DMS114 treated with DMSO at 0.1 percent for 48 hours (cell line): ENCODE data around the gene SBF2.

Experiments used
- DNase-seq: peaks from one replicate; lab custom pipeline; 2025; ENCODE audit not compliant: unreplicated experiment; lab: John Stamatoyannopoulos, UW

SBF2 gene

DNA sequence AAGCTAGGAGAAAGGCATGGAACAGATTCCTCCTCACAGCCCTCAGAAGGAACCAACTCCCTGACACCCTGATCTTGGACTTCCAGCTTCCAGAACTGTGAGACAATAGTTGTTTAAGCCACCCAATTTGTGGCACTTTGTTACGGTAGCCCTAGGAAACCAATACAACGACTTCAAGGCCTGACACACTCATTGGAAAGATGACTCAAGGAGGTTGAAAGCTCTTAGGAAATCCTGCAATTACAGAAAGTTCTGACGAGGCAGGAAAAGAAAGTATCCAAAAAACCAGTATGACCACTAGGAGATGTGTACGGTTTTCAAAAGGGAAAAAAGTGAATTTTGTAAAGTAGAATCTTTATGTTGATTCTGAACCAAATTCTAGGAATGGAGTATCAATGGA, 468.7 kb downstream of the SBF2 start:
- DNase-seq = no peak

DNA sequence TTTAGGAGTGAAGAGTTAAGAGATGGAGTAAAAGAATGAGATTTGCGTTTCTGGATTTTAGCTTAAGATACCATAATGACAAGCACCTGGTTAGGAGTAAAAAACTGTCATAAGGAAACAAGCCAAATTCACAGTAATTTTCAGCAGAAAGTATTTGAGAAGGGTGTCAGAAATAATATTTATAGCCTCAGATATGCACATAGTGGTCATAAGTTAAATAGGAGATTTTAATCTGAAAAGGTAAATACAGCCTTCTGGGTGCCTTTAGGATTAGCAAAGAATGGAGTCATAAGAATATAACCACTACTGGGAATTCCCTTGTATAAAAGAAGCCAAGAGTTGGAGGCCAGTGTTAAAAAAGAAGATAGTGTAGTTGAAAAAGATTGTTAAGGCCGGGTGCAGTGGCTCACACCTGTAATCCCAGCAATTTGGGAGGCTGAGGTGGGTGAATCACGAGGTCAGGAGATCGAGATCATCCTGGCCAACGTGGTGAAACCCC, 470.1 kb downstream of the SBF2 start:
- no peak for DNase-seq

DNA sequence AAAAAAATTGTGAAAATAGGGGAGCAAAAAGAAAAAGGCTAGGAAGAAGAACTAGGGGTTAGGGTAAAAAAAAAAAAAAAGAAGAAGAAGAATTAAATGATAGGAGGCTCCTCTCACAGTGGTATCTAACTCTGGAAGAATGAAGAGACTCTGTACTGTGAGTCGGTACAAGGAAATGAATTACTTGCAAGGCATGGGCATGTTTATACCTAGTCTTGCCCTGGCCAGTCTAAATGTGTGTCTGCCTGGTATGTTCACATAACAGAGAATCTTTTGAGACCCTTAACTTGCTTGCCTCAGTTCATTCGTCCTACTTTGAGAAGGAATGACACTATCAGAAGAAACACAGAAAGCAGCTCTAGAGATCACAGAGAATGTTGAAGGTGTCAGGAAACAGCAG, 470.6 kb downstream of the SBF2 start:
- DNase-seq = no peak

- no peak for DNase-seq
These were observed 472.8 kb downstream of the SBF2 start for GRCh38 chr11:9821008-9821752.

DNA sequence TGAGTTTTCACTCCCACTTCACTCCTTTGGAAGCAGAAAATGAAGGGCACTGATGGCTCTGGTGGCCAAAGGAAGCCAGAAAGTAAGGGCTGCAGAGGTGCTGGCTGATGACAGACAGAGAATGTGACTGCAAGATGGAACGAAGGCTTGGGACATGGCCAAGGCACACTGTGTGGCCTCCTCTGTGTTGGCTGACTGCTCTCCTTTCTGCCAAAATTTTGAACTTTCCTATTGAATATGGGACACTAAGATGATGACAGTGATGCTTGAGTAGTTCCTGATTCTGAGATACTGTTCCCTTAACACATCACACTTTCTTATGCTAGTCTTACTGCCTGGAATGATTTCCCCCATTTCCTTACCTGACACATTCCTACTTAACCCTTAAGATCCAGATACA, 473.8 kb downstream of the SBF2 start:
- DNase-seq = no peak

DNA sequence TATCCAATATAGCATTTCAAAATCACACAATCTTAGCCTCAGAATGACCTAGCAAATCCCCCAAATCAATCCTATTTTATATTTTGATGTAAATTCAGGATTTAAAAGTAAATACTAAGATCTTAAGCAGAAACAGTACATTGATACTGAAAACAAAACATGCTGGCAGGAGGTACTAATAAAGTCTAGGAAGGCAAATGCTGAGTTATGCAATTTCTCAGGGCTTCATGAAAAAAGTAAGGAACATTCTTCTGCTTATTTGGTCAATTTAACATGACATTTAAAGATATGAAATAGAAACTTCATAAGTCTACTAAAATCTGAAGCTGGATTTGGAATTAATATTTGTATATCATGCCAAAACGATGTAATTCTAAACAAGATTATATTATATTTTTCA, 476.8 kb downstream of the SBF2 start:
- no peak for DNase-seq

GRCh38 chr11:9815486-9816136, 478.4 kb downstream of the SBF2 start:
- no peak for DNase-seq

DNA sequence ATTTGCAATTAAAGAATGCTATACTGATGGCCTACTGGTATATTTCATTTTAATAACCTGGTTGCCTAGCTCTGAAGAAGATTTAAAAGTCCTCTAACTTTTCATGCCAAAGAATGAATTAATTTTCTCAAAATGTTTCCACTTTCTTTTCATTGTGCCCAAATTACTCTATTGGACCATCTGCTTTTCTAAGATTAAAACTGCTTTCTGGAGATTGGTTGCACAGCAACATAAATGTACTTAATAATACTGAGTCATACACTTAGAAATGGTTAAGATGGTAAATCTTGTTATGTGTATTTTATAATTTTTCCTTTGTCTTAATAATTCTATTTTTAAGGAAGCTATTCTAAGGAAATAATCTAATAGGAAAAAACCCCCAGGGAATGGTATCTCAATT, 479.9 kb downstream of the SBF2 start:
- DNase-seq = no peak

- no peak for DNase-seq
These were observed 485.1 kb downstream of the SBF2 start for GRCh38 chr11:9808943-9809342.

- DNase-seq = no peak
These were observed 486.9 kb downstream of the SBF2 start for GRCh38 chr11:9806946-9807687.

- no peak for DNase-seq
These were observed 489.6 kb downstream of the SBF2 start for GRCh38 chr11:9804419-9804902.

DNA sequence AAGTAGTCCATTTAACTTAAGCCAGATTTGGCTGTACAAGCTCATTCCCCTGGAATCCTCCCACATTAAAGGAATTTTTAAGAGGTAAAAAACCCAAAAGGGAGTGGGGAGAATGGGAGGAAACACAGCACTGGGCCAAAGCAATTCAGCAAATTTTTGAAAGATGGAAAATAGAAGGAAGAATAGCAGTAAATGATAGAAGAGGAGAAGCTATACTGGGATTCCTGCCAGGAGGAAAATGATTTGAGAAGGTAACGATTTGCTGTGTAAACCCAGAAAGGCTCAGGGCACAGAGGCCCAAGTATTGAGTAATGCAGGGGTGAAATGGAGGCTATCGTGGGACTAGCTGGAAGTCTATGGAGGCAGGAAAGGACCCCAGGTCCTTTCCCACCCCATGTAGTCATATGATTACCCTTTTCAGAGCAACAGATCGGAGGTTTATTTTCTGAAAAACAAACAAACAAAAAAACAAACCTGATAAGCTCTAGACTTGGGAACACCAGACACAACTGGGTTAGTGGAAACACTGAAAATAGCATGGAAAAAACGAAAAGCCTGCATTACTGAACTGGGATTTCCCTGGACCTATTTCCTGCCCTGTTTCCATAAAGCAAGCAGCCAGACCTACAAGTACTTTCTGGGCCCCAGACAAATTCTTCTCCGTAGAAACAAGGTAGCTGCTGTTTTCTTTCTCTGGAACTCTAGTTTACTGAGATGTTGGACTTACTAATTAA, 490.2 kb downstream of the SBF2 start:
- DNase-seq = no peak

DNA sequence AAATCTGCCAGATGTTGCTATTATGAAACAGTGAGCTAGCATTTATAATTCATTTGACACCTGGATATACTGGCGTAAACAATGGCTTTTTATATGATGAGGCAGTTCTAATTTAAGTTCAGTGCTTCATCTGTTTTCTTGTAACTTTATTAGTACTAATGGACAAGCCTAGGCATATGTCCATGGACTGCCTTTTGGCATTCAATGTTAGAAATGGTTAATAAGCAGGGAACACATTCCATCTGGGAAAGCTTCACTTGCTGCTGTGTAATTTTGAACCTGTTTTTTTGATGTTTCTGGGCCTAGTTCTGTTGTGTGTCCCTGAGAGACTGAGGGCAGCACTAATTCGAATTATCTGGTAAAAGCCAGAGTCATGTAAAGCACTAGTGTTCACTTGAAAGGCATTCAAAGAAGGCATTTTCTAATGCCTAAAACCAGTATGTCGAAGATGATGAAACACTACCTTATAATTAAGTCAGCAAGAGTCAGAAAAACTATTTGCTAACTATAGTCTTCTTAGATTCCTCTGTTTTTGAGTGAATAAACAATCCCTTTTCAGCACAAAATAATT, 491.6 kb downstream of the SBF2 start:
- DNase-seq = peak; percentile 66

DNA sequence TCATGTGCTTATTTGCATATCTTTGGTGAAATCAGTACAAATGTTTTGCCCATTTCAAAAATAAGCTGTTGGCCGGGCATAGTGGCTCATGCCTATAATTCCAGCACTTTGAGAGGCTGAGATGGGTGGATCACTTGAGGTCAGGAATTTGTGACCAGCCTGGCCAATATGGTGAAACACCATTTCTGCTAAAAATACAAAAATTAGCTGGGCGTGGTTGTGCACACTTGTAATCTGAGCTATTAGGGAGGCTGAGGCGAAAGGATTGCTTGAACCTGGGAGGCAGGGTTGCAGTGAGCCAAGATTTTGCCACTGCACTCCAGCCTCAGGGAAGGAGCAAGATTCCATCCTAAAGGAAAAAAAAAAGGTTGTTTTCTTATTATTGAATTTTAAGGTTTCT, 494.1 kb downstream of the SBF2 start:
- no peak for DNase-seq

DNA sequence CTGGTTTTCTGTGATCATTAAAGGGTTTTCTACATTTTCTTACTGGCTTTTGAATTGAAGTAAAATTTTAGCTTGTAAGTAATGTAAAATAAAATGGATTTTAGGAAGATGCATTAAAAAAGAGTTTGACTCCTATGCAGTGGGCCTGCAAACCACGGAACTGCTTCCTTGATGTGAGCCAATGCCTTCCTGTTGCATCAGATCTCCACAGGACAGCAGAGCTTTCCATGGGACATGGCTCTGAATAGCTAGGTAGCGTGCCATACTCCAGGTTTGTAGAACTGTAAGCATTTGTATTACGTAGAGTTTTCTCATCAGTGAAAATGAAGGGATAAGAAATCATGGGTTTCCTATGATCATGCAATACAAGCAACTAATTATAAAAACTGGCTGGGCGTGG, 496.7 kb downstream of the SBF2 start:
- no peak for DNase-seq

DNA sequence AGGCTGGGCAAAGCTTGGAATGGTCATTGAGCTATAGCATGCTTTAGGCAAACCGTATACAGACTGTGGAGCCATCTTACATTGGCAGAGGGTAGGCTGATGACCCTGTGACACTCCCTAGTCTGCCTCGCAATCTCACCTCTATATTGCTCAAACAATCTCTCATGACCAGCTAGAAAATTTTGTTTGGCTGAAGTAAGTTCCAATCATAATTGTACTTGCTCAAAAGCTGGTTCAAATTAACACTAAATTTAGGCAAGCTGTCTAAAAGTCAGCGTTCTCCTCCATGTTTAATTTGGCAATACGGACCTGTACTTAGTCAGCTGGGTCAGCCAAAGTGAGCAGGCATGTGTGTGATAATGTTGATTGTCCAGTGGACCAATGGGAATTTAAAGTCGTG, 497.2 kb downstream of the SBF2 start:
- no peak for DNase-seq

DNA sequence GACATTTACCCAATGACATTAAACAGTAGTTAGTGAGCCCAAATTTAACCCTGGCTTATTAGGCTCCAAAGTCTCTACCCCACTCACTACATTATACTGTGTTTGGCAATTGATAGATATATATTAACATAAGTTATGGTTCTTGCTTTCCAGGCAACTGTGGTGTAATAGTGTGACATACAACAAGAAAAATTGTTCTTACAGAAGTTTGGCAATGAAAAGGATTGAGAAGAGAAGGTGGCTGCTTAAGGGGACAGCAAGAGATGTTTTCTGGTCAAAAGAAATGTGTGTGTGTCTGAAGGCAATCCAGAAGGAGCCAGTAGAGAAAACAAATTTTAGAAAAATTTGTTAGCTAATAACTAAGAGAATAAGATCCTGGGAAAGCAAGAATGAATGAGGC, 497.8 kb downstream of the SBF2 start:
- DNase-seq = no peak

- no peak for DNase-seq
These were observed 503.3 kb downstream of the SBF2 start for GRCh38 chr11:9790703-9791102.

DNA sequence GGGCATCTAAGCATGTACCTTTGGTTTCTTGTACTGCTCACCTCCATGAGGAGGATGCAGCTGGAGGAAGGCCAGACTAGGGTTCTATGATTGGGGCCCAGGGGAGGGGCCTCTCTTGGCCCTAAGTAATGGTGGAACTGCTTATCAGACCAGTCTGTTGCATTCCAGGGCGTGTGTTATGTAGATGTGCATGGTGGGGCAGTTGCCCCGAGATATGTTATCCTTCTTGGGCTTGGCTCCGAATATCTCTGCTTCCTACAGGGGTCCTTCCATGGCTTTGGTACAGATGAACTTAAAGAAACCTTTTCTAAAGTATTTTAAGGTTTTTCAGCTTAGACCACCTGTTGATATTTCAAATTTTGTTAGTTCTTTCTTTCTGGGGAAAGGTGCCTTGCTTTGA, 504.1 kb downstream of the SBF2 start:
- DNase-seq = no peak

DNA sequence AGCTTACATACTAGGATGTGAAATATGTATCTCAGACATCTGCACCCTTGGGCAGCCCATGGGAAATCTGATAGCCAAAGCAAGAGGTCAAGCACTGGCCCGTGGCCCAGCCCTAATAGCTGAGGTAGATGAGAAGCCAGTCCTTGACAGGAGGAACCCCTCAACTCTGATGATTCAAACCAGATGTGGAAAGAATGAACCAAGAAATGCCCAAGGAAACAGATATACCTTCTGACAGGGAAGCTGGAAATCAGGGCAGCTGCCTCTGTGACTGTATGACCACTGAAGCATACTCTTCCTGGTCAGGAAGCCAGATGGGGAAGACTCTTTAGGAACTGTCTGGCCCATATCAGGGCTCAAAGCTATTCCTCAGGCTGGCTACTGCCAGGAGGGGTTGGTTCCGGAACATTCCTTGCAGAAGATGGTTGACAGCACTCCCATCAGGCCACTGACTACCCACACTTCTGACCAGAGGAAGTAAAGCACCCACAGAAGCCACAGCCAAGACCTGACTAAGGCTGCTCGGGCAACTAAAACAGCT, 506.0 kb downstream of the SBF2 start:
- DNase-seq = no peak

GRCh38 chr11:9787260-9787659, 506.8 kb downstream of the SBF2 start:
- DNase-seq = no peak
